H9 (cell line): ENCODE measurements around the gene EXOC2. TPM values are rescaled to one million over a fixed set of nuclear protein-coding genes. Genes with fewer than 3 reads are reported as not detected.

ENCODE experiments used
- DNase-seq: peaks from one replicate; pipeline ENCODE4 v3.0.0-alpha.2; 2017
- H2AFZ ChIP-seq: one replicate; pipeline ENCODE4 v1.6.1; 2013; ENCODE audit warnings: mild to moderate bottlenecking, low read length, control low read depth, moderate library complexity
- H2AK5ac ChIP-seq: 2 replicates; pipeline ENCODE4 v1.6.1; 2013; ENCODE audit warnings: low read length, control low read depth, mixed read lengths; ENCODE audit not compliant: insufficient read length
- H2BK120ac ChIP-seq: one replicate; pipeline ENCODE4 v1.6.1; 2013; ENCODE audit warnings: low read depth, mild to moderate bottlenecking, low read length, control low read depth, inconsistent platforms; ENCODE audit not compliant: poor library complexity, severe bottlenecking
- H2BK12ac ChIP-seq: 2 replicates; pipeline ENCODE4 v1.6.1; 2013; ENCODE audit warnings: low read length, control low read depth, mixed read lengths, low read depth; ENCODE audit not compliant: insufficient read length
- H2BK15ac ChIP-seq: 2 replicates; pipeline ENCODE4 v1.6.1; 2013; ENCODE audit warnings: low read depth, low read length, control low read depth
- H2BK20ac ChIP-seq: one replicate; pipeline ENCODE4 v1.6.1; 2013; ENCODE audit warnings: low read depth, mild to moderate bottlenecking, low read length, control low read depth, inconsistent platforms; ENCODE audit not compliant: poor library complexity, severe bottlenecking
- H2BK5ac ChIP-seq: 2 replicates; pipeline ENCODE4 v1.6.1; 2013; ENCODE audit warnings: low read length, control low read depth, mixed read lengths; ENCODE audit not compliant: insufficient read length
- H3K14ac ChIP-seq: 2 replicates; pipeline ENCODE4 v1.6.1; 2013; ENCODE audit warnings: low read length, control low read depth; ENCODE audit not compliant: insufficient read depth
- H3K18ac ChIP-seq: 2 replicates; pipeline ENCODE4 v1.6.1; 2013; ENCODE audit warnings: low read depth, mild to moderate bottlenecking, mixed read lengths, low read length, control low read depth; ENCODE audit not compliant: insufficient read length
- H3K23ac ChIP-seq: 2 replicates; pipeline ENCODE4 v1.6.1; 2013; ENCODE audit warnings: low read length, control low read depth, mixed read lengths, low read depth; ENCODE audit not compliant: insufficient read length
- H3K23me2 ChIP-seq: 2 replicates; pipeline ENCODE4 v1.6.1; 2013; ENCODE audit warnings: low read depth, mild to moderate bottlenecking, mixed read lengths, low read length, control low read depth; ENCODE audit not compliant: insufficient read length, poor library complexity, severe bottlenecking
- H3K27ac ChIP-seq: 2 replicates; pipeline ENCODE4 v1.5.1; 2013; ENCODE audit warnings: low read length, control low read depth, mixed read lengths, low read depth; ENCODE audit not compliant: insufficient read length
- H3K27me3 ChIP-seq: 2 replicates; pipeline ENCODE4 v1.6.1; 2013; ENCODE audit warnings: low read length, control low read depth, inconsistent platforms; ENCODE audit not compliant: insufficient read depth
- H3K4ac ChIP-seq: 2 replicates; pipeline ENCODE4 v1.6.1; 2013; ENCODE audit warnings: low read depth, mild to moderate bottlenecking, control low read depth, inconsistent platforms, low read length, moderate library complexity
- H3K4me1 ChIP-seq: 2 replicates; pipeline ENCODE4 v1.6.1; 2013; ENCODE audit warnings: low read length, control low read depth, inconsistent platforms; ENCODE audit not compliant: insufficient read depth
- H3K4me2 ChIP-seq: 2 replicates; pipeline ENCODE4 v1.6.1; 2013; ENCODE audit warnings: low read length, control low read depth, mixed read lengths; ENCODE audit not compliant: insufficient read length, insufficient read depth
- H3K56ac ChIP-seq: 2 replicates; pipeline ENCODE4 v1.6.1; 2013; ENCODE audit warnings: low read depth, mild to moderate bottlenecking, mixed read lengths, low read length, control low read depth; ENCODE audit not compliant: insufficient read length
- H3K79me1 ChIP-seq: 2 replicates; pipeline ENCODE4 v1.6.1; 2013; ENCODE audit warnings: low read depth, mild to moderate bottlenecking, moderate library complexity, low read length, control low read depth, inconsistent platforms; ENCODE audit not compliant: insufficient read depth, poor library complexity, severe bottlenecking
- H3K79me2 ChIP-seq: 2 replicates; pipeline ENCODE4 v1.6.1; 2013; ENCODE audit warnings: low read length, control low read depth, inconsistent platforms; ENCODE audit not compliant: insufficient read depth
- H3K9ac ChIP-seq: 2 replicates; pipeline ENCODE4 v1.6.1; 2013; ENCODE audit warnings: low read length, control low read depth, mixed read lengths; ENCODE audit not compliant: insufficient read length; ENCODE audit errors: extremely low read depth
- H3K9me3 ChIP-seq: one replicate; pipeline ENCODE4 v1.6.1; 2013; ENCODE audit warnings: low read depth, low read length, inconsistent platforms; ENCODE audit not compliant: control insufficient read depth
- H3T11ph ChIP-seq: one replicate; pipeline ENCODE4 v1.6.1; 2013; ENCODE audit warnings: mild to moderate bottlenecking, low read length, control low read depth, inconsistent platforms
- H4K20me1 ChIP-seq: one replicate; pipeline ENCODE4 v1.6.1; 2013; ENCODE audit not compliant: control insufficient read depth, insufficient read length, insufficient read depth
- H4K5ac ChIP-seq: 2 replicates; pipeline ENCODE4 v1.6.1; 2013; ENCODE audit warnings: low read depth, mild to moderate bottlenecking, mixed read lengths, low read length, control low read depth; ENCODE audit not compliant: insufficient read length
- H4K8ac ChIP-seq: replicated peaks from 2 replicates; pipeline ENCODE4 v1.6.1; 2013; ENCODE audit warnings: low read length, control low read depth, mixed read lengths, low read depth; ENCODE audit not compliant: insufficient read length
- H4K91ac ChIP-seq: 2 replicates; pipeline ENCODE4 v1.6.1; 2013; ENCODE audit warnings: low read depth, mild to moderate bottlenecking, moderate library complexity, mixed read lengths, low read length, control low read depth; ENCODE audit not compliant: insufficient read length
- H3K27ac Mint-ChIP-seq, 3 experiments: 2 replicates in 2 of 3; 3 replicates in 1 of 3; pipeline ENCODE4 v1.8.0; 2020 to 2021; ENCODE audit warnings: mixed read lengths in 3 of 3, mild to moderate bottlenecking in 1 of 3, moderate library complexity in 1 of 3
- H3K27me3 Mint-ChIP-seq: 2 replicates; pipeline ENCODE4 v1.8.0; 2021; ENCODE audit warnings: low read depth, mild to moderate bottlenecking, moderate library complexity, mixed read lengths
- H3K36me3 Mint-ChIP-seq, 3 experiments: 2 replicates in 2 of 3; 3 replicates in 1 of 3; pipeline ENCODE4 v1.8.0; 2020 to 2021; ENCODE audit warnings: low read depth in 3 of 3, mixed read lengths in 3 of 3; ENCODE audit not compliant: insufficient read depth in 1 of 3
- H3K4me1 Mint-ChIP-seq, 2 experiments: 2 replicates each; pipeline ENCODE4 v1.8.0; 2020; ENCODE audit warnings: mixed read lengths in 2 of 2
- H3K4me3 Mint-ChIP-seq, 2 experiments: 2 replicates in 1 of 2; 3 replicates in 1 of 2; pipeline ENCODE4 v1.8.0; 2020 to 2021; ENCODE audit warnings: mild to moderate bottlenecking in 2 of 2, mixed read lengths in 2 of 2, moderate library complexity in 1 of 2
- H3K9me3 Mint-ChIP-seq, 2 experiments: 2 replicates in 1 of 2; 3 replicates in 1 of 2; pipeline ENCODE4 v1.8.0; 2020; ENCODE audit warnings: mild to moderate bottlenecking in 2 of 2, mixed read lengths in 2 of 2, moderate library complexity in 1 of 2
- WGBS: extraction: QIAGEN DNeasy Blood & Tissue Kit; methylation state at CpG from one replicate; pipeline ENCODE4 v1.1.7; 2013; ENCODE audit warnings: missing lambda C conversion rate, low lambda C conversion rate, mixed read lengths; ENCODE audit not compliant: insufficient read length; ENCODE audit errors: extremely low coverage; 5-methylcytosine and 5-hydroxymethylcytosine counted together
- total RNA-seq: library from RNA; stranded (reverse); gene quantifications from 2 replicates; pipeline ENCODE4 v1.2.1, GENCODE V29; 2021
- TF ChIP-seq, protein P1 (sequence below): fragments of 200-600 bp; sonication (generic); conservative IDR thresholded peaks from 3 replicates; pipeline ENCODE4 v1.8.0; 2021; ENCODE audit warnings: antibody characterized with exemption, mild to moderate bottlenecking

Gene EXOC2
- total RNA-seq, 1 experiment from 2014 or later, result 29.9 TPM

- WGBS, result no CpG with 5 or more reads among the region's 4 CpGs
Observed at GRCh38 chr6:456887-457286, 236.1 kb downstream of the EXOC2 start.

More at GRCh38 chr6:456887-457286, 236.1 kb downstream of the EXOC2 start:
- no peak overlapping the region for H3K56ac ChIP-seq
- no peaks in the 10 kb centered on the region for H3K9me3 ChIP-seq
- H3K4me1 ChIP-seq, result no peaks in the 10 kb centered on the region; the same call in 1 of the 2 replicates
- H3K23me2 ChIP-seq, result no peaks in the 10 kb centered on the region
- no peak overlapping the region for H2BK120ac ChIP-seq
- H2BK20ac ChIP-seq, result no peak overlapping the region
- Mint-ChIP-seq H3K4me1 (peaks cover 7 to 9% of the 10 kb centered on the region in 2 experiments), H3K27ac (no peak overlapping the region), H3K36me3 (no peaks in the 10 kb centered on the region; a peak in 1 of 7 replicates), H3K4me3 (no peak overlapping the region), H3K27me3 (no peaks in the 10 kb centered on the region), H3K9me3 (peaks cover 11 to 12% of the 10 kb centered on the region in 2 experiments; a peak in 4 of 5 replicates)
- H2BK5ac ChIP-seq, result no peak overlapping the region
- no peak overlapping the region for H3K27ac ChIP-seq
- no peaks in the 10 kb centered on the region for H3K27me3 ChIP-seq
- DNase-seq, result no peak
- H3K79me1 ChIP-seq, result no peaks in the 10 kb centered on the region
- H2AK5ac ChIP-seq, result no peak overlapping the region
- H4K8ac ChIP-seq, result no peak overlapping the region
- no peaks in the 10 kb centered on the region for H3K79me2 ChIP-seq
- no peak overlapping the region for H3K4me2 ChIP-seq
- no peak overlapping the region for H2BK15ac ChIP-seq
- H3K9ac ChIP-seq, result no peak overlapping the region
- no peaks in the 10 kb centered on the region for H4K20me1 ChIP-seq
- no peak overlapping the region for H4K5ac ChIP-seq
- no peak overlapping the region for H3T11ph ChIP-seq
- no peak overlapping the region for H4K91ac ChIP-seq
- TF ChIP-seq, protein P1, sequence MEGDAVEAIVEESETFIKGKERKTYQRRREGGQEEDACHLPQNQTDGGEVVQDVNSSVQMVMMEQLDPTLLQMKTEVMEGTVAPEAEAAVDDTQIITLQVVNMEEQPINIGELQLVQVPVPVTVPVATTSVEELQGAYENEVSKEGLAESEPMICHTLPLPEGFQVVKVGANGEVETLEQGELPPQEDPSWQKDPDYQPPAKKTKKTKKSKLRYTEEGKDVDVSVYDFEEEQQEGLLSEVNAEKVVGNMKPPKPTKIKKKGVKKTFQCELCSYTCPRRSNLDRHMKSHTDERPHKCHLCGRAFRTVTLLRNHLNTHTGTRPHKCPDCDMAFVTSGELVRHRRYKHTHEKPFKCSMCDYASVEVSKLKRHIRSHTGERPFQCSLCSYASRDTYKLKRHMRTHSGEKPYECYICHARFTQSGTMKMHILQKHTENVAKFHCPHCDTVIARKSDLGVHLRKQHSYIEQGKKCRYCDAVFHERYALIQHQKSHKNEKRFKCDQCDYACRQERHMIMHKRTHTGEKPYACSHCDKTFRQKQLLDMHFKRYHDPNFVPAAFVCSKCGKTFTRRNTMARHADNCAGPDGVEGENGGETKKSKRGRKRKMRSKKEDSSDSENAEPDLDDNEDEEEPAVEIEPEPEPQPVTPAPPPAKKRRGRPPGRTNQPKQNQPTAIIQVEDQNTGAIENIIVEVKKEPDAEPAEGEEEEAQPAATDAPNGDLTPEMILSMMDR, result no peak
- H3K4ac ChIP-seq, result no peak overlapping the region
- no peak overlapping the region for H3K23ac ChIP-seq
- no peak overlapping the region for H3K18ac ChIP-seq
- H3K14ac ChIP-seq, result no peak overlapping the region
- no peak overlapping the region for H2BK12ac ChIP-seq
- H2AFZ ChIP-seq, result no peak overlapping the region
